COLO829 (cell line): ENCODE measurements around the gene ADGRG3.

Source experiments
- DNase-seq: peaks from one replicate; pipeline ENCODE4 v3.0.0; 2012; ENCODE audit warnings: low spot score

ADGRG3 gene

GRCh38 chr16:57681950-57682728, 14.0 kb downstream of the ADGRG3 start:
- DNase-seq, result no peak

DNA sequence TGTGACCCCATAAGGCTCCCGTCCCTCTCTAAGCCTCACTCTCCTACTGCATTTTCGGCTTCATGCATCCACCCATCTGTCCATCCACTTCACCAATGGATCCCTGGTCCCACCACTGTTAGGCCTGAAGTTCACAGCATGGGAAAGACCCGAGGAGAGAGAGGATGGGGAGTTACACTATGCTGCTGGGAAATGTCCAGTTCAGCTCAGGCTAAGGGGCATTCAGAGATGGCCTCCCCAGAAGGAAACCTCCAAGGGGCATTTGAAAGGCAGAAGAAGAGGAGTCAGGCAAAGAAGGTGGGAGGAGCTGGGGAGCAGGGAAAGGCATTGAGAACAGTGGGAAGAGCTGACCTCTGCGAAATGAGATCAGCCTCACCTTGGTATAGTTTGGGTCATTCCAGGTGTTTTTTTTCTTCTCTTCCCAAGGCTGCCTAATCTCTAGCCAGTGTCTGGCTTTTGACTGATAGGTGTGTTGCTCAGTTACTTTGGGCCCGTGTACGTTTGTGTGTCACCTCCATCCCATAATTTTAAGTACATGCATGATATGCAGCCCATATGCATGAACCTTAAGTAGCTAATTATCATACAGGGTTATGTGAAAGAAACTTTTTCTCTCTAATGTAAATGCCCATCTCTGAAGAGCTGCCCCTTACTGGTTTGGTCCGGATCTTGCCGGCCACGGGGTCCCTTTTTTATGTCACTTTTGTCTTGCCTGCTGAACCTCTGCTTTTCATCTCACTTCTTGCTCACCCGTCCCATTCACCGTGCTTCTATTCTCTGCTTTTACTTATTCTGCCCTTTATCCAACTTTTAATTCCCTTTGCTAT, 14.9 kb downstream of the ADGRG3 start:
- DNase-seq, result no peak

DNA sequence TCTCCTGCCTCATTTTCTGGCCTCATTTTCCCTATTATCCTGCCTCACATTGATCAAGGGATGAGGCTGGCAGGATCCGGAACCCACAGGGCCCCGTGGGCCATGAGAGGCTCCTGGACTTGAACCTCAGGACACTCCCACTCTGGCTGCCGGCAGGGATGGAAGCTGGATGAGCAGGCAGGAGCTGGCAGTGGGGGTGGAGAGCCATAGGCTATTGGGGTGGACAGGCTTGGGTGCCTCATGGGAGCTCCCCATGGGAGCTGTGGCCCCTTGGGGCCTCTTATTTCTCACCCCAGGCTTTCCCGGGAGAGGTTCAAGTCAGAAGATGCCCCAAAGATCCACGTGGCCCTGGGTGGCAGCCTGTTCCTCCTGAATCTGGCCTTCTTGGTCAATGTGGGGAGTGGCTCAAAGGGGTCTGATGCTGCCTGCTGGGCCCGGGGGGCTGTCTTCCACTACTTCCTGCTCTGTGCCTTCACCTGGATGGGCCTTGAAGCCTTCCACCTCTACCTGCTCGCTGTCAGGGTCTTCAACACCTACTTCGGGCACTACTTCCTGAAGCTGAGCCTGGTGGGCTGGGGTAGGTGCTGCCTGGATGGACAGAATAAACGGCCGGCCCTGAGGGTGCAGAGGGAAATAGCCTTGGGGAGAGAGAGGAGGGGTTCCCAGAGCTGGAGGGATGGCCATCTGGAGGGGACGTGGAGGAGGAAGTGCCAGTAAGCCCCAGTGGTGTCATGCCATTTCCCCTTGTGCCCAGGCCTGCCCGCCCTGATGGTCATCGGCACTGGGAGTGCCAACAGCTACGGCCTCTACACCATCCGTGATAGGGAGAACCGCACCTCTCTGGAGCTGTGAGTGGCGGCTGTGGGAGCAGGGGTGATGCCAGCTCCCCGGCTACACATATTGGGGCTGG, 15.8 kb downstream of the ADGRG3 start:
- DNase-seq, result no peak

GRCh38 chr16:57684626-57685358, 16.7 kb downstream of the ADGRG3 start:
- no peak for DNase-seq

DNA sequence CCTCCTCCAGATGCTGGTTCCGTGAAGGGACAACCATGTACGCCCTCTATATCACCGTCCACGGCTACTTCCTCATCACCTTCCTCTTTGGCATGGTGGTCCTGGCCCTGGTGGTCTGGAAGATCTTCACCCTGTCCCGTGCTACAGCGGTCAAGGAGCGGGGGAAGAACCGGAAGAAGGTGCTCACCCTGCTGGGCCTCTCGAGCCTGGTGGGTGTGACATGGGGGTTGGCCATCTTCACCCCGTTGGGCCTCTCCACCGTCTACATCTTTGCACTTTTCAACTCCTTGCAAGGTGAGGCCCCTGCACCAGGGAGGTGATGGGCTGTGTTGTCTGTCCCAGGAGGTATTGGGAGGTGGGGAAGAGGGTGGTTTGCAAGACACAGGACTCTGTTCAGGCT, 17.5 kb downstream of the ADGRG3 start:
- no peak for DNase-seq

GRCh38 chr16:57686577-57686976, 18.5 kb downstream of the ADGRG3 start:
- no peak for DNase-seq

- no peak for DNase-seq
Measured at GRCh38 chr16:57687363-57687929, 19.3 kb downstream of the ADGRG3 start.

- DNase-seq, result no peak
Measured at GRCh38 chr16:57688487-57688986, 20.4 kb downstream of the ADGRG3 start.

DNA sequence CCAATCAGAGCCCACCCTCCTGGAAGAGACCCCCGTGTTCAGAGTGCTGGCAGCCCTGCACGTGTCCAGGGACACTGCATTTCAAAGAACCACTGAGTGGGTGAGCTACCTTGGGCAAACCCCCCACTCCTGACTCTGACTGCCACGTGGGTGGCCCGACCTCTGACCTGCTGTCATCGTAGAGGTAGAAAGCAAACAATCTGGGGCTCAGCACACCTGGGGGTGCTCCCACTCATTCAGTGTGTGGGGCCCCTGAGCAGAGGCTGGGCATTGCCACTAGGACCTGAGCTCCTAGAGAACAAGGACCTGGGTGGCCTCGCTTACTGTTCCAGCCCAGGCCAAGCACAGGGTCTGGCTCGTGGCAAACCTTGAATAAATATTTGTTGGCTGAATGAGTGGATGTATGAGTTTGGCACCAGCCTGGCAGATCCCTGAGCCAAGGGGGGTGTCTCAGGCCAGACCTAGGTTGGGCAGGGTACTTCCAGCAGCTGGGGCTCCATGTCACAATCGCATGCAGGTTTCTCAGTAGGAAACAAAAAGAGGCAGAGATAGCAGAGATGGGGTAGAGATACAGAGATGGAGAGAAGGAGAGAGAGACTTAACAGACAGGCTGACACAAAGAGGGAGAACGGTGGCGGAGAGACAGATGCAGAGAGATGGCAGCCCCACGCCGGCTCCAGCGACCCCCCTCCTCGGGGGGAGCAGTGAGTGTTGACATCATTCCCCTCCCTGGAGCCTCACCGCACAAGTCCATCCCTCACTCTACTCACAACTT, 21.1 kb downstream of the ADGRG3 start:
- DNase-seq, result no peak

- DNase-seq, result no peak
Measured at GRCh38 chr16:57689762-57690558, 21.9 kb downstream of the ADGRG3 start.

- no peak for DNase-seq
Measured at GRCh38 chr16:57690782-57691471, 22.8 kb downstream of the ADGRG3 start.

GRCh38 chr16:57692636-57693035, 24.5 kb downstream of the ADGRG3 start:
- no peak for DNase-seq

DNA sequence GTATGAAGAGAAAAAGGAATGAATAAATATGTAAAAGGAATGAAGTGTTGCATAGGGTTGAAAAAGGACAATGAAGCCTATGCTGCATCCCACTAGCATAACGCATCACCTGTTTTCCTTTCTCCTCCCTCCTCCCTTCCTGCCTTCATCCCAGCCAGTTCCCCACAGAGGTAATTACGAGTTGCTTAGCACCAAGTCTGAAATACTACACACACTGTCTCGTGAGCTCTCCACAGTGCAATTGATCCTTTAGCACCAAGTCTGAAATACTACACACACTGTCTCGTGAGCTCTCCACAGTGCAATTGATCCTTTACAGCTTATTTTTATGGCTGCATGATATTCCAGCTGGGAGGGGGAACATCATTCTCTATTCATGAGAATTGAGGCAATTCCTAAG, 25.4 kb downstream of the ADGRG3 start:
- DNase-seq, result no peak

DNA sequence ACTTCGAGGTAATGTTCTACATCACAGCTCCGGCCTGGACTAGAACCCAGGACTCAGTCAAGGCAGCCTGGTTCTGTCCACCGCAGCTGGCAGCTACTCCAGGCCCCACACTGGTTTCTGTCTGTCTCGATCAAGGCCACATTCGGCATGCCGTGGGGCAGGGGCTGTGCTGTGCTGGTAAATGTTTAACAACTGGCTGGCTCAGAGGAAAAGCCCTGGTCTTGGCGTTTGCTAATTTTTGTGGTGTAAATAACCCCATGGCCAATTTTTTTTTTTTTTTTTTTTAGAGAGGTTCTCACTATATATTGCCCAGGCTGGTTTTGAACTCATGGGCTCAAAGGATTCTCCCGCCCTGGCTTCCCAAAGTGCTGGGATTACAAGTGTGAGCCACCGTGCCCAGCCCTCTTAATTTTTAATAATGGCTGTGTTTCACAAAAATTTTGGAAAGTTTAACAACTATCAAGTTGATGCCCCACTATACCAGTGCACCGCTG, 26.2 kb downstream of the ADGRG3 start:
- no peak for DNase-seq

GRCh38 chr16:57694725-57695679, 26.9 kb downstream of the ADGRG3 start, which contains the start of gene DRC7:
Gene DRC7, plus strand, starts transcription at chr16:57694806. Its CDS starts 3,144 bp downstream, at chr16:57697950.
- peak; percentile 35 for DNase-seq

DNA sequence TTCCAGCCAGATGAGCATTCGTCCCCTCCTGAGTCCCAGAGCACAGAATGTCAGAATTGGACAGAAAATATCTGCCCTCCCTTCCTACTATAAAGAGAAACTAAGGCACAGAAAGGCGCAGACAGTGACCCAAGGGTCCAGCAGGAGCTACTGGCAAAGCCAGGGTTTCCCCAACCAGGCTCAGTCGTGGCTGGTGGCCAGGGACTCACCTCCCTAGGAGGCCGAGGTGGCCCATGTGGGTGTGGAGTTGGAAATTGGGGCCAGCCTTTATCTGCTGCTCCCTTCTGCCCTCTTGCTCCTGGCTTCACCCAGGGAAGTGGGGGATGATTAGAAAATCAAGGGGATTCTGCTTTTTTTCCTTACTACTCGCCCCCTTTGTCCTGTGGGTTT, 27.6 kb downstream of the ADGRG3 start:
- no peak for DNase-seq

GRCh38 chr16:57696240-57696639, 28.1 kb downstream of the ADGRG3 start:
- DNase-seq, result no peak
